Fibroblast of lung (primary cell): ENCODE data around the gene SLX9.

ENCODE experiments used
- CTCF ChIP-seq, 2 donors: IDR thresholded peaks in 1 of 2; conservative IDR thresholded peaks in 1 of 2; 1 replicate in 1 of 2; 2 replicates in 1 of 2; pipeline ENCODE4 v1.5.1; 2011 to 2012; ENCODE audit warnings: low read length in 2 of 2, control low read depth in 1 of 2, inconsistent platforms in 1 of 2, low read depth in 1 of 2, mild to moderate bottlenecking in 1 of 2
- EZH2 ChIP-seq: IDR thresholded peaks from 2 replicates; pipeline ENCODE4 v1.5.1; 2012; ENCODE audit warnings: low read length, control low read depth, mild to moderate bottlenecking; ENCODE audit errors: missing control alignments

GRCh38 chr21:44990921-44991320 lies 51.1 kb downstream of the SLX9 start:
- no peak for TF ChIP-seq CTCF (conservative IDR thresholded peaks at IDR 0.05 in 1 of 2, IDR thresholded peaks at IDR 0.05 in 1 of 2; ENCODE audit: low read depth in 1 of 2, low read length in 2 of 2)
- no peak for TF ChIP-seq EZH2
